ENCODE measurements around the gene ZHX3.
"Not testable (repeated sequence)": the region's sequence is repeated elsewhere in the genome, so short reads cannot be mapped to it uniquely, and the experiment has no call there.

ZHX3 gene

DNA sequence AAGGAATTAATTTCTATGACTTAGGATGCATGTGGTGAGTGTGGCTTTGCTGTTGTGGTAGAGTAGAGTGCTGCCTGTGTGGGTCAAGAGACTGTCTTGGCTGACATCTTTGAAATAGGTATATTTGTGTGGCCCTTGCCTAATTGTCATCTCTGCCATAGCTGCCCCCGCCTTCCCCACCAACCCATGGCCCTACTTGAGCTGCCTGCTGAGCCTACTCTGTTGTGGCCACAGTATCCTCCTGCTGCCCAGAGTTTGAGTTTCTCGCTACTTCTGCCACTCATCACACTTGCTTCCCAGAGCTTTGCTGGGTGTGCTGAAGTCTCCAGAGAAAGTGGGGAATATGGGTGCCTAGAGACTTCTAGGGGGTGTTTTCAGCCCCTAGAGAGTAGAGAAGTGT, 172.2 kb downstream of the ZHX3 start:
- DNase-seq, result no peak

DNA sequence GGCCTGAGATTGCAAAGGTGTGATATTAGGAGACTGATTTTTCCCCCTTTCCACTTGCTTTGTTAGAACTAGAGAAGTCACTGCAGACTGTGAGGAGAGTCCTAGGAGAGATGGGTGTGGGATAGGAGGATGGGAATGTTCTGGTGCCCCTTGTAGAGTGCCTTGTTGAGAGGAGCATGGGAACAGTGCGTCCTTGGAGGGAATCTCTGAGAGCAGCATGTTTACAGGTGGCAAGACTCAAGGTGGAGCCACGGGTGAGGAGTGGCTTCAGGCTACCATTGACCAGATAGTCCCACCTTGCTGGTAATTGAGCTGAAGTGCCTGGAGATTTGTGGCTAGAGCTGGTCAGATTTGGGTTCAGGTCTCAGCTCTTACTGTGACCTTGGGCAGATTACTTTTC, 174.2 kb downstream of the ZHX3 start:
- DNase-seq, result no peak

DNA sequence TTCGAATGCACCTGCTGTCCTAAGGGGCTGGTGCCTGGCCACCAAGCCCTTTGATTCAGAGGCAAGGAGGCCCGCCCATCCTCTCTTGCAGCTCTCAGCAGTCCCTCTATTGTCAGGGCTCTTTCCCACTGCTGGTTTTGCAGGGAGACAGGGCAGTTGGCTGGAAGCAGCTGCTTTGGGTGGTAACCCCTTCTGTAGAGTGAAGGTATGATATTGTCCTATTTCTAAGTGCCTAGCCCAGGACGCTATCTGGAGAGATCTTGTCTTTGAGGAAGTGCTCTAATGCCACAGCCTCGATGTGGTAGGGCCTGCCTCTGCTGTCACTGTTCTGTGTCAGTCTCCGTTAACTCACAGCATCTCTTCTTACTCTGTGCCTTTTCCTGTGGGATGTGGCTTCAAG, 174.6 kb downstream of the ZHX3 start:
- peak; percentile 36 for DNase-seq

DNA sequence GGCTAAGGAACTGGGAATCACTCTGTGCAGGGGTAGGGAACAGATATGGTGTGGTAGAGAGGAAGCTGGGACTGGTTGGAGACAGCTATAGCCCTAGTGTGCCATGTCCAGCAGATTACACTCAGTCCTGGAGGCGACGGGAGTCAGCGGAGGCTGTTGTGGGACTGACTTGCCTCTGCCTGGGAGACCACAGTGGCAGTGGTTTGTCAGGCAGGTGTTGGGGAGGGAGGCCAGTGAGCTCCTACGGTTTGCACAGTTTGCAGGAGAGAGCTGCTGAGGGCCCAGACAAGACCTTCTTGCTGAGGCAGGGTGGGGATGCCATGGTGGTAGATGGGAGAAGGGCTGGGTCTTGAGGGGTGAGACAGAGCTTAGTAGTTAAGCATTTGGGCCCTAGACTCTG, 175.3 kb downstream of the ZHX3 start:
- DNase-seq, result no peak

DNA sequence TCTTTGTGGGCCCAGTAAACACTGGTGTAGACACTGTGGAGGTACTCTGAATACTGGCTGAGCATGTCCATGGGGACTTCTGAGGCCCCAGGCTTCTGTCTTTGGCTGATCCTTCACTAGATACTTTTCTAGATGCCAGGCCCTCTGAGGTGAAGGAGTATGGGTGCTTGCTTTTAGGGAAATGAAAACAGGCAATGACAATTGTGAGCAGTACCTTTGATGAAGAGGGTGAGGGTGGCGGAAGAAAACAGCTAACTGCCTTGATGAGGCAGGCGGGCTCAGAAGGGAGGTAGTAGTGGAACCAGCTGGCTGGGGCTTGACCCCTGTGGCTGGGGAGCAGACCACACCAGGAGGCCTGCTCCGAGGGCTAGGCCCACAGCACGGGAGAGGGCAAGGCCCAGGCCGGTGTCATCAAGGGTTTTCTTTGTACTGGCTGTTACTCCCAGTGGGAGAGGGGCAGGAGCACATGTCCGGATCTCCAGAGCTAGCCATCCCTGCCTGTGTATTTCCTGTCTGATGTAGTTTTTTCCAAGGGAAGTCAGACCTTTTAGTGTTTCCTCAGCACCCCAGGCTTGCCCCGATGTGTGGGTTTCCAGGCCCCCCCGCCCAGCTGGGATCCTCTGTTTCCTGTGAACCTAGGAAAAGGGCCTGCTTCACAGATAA, 176.2 kb downstream of the ZHX3 start:
- no peak for DNase-seq

DNA sequence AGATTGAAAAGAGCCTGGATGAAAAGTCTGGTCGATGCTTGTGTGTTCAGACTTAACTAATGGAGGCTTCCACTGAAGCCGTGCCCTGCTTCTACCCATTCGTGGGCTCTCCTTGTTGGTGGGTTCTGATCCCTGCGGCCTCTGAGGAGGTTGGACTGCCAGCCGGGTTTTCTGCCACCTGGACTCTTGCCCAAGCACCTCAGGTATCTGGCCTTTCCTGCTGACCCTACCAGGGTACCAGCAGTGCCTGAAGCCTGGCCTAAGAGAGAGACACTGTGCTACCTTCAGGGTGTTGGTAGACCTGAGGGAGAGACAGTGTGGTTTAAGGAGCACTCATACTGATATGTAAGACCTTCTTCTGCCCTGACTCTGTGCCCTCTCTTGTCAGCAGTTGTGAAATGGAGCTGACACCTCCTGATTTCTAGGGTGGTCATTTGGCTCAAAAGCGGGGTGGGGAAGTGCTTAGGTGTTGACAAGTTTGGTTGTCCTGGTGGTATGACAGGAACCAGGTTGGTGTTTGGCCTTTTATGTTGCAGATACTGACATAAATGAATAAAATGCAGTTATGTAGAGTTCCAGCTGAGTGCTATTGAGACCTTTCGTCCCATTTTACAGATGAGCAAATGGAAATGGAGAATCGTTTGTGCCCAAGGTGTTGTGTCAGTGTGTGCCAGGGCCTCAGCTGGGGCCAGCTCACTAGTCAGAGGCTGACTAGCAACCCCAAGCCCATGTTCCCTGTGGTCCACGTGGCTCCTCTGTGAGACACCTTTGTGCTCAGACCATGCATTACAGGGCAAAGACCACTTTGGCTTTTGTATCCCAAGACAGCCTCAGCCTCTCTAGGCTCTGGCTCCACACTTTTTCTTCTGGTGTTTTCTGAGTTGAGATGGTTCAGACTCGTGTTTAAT, 177.1 kb downstream of the ZHX3 start:
- peak; percentile 32 for DNase-seq

DNA sequence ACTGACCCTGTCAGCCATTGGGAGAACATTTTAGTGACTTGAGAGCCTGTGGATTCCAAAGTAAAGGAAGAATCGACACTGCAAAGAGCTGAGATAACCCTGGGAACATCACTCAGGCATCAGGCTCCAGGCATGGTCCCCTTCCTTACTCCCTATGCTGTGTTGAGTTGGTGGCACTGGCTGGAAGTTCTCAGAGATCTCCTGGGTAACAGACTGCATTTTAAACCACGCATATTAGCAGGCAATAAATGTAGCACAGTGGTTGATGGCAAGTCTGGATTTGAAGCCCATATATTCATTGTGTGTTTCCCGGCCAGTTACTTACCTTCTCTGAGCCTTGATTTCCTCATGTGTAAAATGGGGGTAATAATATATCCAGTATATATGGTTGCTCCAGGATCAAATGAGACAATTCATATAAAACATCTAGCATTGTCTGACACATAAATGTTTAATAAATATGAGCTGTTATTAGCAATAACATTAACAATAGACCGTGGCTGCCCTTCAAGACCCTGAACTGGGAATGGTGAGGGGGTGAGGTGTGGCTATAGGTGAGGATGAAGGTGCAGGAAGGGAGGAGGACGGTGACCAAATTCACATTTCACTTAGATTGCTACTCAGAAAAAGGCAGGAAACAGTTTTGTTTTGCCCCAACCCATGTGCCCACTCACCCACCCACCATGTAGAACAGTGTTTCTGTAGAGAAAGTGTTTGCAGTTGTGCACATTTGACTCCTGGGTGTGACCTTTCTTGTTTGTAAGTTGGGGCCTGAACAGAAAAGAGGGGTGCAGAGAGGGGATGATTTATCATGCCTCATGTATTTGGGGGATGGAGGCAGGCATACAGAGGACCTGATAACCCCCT, 178.1 kb downstream of the ZHX3 start:
- peak; percentile 58 for DNase-seq

DNA sequence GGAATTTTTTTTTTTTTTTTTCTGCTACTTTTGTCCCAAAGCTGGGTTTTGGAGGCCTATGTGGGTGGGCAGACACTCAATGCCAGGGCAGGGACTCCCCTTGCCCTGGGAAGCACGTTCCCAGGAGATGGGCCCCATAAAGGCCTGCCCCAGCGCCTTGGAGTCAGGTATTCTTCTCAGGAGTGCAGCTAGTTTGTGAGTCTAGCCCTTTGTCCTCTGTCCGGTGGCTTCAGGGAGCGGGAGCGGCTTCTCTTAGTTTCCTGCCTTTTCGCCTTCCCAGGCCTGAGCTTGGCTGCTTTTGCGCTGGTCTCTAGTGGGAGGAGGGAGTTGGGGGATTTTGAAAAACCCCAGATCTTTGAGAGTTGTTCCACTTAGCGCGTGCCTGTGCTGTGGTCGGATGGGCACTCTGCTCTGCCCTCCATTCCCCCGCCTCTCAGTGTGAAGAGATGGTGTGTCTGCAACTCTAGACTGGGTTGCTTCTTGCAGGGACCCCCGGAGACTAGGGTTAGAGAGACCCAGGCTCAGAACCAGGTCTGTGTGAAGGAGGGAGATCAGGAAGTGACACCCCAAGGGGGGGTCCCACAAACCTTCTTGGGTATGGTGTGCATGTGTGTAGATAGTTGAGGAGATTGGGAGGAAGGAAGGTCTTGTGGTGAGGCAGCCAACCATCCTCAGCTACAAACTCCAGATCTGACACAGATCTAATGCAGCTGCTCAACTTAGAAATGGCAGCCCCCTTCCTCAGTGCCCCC, 178.9 kb downstream of the ZHX3 start:
- DNase-seq, result peak; percentile 41

DNA sequence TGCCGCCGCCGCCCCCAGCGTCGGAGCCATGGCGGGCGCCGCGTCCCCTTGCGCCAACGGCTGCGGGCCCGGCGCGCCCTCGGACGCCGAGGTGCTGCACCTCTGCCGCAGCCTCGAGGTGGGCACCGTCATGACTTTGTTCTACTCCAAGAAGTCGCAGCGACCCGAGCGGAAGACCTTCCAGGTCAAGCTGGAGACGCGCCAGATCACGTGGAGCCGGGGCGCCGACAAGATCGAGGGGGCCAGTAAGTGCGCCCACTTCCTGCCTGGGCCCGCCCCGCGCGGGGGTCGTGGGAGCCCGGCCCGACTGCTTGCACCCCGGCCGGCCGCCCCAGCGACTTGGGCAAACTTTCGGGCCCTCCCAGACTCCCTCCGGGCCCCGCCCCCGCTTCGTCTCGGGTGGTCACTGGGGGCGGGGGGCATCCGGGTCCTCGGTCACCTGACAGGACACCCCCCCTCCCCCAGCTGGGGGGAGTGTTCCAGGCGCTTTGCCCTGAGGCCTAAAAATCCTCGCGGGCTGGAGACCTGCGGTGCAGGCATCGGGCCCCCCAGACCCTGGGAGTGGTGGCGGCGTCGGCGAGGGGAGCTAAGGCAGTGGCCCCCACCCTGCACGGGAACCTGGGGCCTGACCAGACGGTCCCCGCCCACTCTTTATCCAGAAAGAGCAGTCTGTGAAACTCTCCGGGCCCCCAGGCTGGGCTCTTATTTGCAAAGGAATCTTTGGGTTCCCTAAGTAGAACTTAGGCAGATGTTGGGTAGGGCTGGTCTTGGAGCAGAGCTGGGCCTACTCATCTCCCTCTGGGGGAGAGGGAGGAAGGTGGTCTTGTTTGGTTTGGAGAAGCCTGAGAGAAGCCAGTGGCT, 179.7 kb downstream of the ZHX3 start:
- DNase-seq, result peak; percentile 56

DNA sequence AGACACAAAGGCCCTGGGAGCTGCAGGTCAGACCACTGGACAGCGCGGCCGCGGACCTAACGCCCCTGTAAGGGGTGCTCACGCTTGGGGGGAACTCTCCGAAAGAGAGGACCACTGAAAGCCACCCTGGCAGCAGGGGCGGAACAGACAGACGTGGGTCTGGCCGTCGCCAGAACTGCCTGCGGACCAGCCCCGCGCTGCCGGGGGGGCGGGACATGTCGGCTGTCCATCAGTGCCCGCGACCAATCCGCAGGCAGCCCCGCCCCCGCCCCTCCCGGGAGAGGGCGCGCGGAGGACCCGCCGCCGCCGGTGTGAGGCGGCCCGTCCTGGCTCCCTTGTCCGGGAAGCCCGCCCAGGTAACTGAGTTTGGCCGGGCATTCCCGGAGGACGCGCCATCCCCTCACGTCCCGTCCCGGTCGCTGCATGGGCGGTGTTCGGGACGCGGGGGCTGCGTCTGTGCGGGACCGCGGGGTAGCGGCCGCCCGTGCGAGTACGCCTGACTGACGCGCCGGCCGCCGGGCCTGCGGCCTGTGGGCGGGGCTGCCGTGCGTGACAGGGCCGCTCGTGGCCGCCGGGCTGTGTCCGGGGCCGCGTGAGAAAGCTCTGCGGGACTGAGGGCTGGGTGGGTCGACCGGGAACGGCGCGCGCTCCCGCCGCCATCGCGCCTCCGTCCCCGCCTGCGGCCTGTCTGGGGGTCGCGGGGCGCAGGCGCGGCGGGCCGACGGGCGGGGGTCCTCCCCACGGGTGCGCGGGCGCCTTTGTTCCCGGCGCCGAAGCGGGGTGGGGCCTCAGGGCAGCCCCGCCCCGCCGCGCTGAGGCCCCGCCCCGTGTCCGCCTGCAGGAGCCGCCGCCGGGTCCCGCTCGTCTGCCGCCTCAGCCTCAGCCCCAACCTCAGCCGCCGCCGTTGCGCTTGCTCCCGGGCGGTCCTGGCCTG, 180.6 kb downstream of the ZHX3 start, which contains the start of gene PLCG1:
TSS of gene PLCG1 (plus strand) at position 864 of the 934 bp plus-strand sequence. CDS start 99 bp downstream, outside the sequence.
- peak; percentile 88 for DNase-seq

DNA sequence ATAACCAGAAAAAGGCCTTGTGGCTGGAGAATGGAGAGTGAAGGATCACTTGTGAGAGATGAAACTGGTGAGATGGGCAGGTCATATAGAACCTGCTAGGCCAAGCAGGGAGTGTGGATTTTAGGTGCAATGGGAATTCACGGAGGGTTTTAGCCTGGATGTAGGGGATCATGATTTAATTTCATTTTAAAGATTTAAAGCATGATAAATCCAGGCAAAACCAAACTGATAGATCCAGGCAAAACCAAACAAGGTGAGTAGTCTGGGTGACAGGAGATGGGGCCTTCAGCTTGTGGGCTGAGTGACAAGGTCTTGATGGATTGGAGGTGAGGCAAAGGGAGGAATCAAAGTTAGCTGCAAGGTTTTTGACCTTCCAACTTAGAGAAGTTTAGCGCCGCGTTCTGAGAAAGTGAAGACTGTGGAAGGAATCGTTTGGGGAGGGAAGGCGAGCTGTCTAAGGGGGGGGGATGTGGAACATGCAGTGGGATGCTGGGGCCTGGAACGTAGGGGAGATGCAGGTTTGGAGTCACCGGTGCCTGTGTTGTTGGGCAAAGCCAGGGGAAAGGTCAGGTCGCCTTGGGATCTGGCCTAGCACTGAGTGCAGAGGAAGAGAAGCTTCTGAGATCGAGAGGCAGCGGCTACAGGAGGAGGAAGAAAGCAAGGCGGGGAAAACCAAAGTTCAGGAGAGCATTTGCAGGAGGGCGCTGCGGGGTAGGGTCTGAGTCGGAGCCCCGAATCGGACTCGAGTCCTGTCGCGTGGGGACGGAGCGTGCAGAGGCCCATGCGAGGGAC, 181.4 kb downstream of the ZHX3 start:
- no peak for DNase-seq

DNA sequence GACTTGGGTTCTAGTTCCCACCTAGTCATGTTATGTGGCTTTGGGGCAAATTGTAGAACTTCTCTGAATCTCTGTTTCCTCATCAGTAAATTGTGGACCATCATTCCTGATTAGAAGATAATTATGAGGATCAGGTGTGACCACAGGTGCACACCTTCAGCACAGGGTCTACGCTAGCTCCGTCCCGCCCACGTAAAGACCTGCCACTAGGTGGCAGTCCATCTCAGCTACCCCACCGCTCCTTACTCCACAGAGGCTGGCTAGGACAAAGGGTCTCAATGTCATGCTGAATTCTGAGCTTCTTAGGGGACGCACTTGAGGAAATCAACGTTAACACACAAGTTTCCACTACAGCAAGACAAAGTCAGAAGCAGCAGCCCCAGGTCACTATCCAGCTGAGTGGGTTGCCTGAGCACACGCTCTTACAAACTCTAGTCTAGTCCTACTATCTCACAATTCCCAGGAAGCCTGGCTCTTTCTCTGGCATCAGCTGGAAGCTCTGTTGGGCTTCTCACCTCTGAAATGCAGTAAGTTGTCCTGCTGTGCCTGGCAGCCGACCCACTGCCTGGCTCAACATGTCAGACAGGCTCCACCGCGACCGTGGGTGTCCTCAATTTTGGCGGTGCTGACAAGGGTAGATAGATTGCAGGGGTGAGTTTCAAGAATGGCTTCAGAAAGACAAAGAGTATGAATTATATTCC, 182.2 kb downstream of the ZHX3 start:
- peak; percentile 68 for DNase-seq

DNA sequence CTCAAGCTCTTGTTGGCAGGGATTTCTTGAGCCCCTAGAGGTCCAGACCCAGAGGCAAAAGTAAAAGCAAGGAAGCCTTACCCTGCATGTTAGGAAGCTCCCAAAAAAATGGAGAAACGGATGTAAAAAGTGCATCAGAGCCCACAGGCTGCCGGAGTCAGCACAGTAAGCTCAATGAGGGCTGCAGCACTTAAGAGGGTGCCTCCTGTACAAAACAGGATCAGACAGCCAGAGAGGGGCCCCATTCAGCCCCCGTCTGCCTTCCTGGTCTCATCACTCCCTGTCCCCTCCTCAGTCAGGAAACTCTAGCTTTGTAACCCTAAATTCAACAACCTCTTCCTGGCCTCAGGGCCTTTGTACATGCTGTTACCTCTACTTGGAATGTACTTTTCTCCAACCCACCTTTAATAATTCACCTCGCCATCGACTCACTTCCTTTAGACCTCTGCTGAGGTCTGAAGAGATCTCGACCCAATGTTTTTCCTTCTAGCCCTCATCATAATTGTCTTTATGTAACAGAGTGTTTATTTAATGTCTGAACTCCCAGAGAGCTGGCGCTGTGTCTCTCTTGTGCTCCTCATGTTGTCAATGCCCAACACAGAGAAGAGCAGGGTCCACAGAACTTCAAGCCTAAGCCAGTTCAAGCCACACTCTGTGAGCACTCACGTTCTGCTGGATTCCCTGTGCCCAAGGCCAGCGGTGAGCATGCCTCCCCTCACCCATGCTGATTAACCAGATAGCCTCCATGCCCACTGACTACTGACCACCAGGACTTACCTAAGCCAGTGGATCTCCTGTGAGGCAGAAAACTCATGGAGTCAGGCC, 183.0 kb downstream of the ZHX3 start:
- DNase-seq, result no peak

DNA sequence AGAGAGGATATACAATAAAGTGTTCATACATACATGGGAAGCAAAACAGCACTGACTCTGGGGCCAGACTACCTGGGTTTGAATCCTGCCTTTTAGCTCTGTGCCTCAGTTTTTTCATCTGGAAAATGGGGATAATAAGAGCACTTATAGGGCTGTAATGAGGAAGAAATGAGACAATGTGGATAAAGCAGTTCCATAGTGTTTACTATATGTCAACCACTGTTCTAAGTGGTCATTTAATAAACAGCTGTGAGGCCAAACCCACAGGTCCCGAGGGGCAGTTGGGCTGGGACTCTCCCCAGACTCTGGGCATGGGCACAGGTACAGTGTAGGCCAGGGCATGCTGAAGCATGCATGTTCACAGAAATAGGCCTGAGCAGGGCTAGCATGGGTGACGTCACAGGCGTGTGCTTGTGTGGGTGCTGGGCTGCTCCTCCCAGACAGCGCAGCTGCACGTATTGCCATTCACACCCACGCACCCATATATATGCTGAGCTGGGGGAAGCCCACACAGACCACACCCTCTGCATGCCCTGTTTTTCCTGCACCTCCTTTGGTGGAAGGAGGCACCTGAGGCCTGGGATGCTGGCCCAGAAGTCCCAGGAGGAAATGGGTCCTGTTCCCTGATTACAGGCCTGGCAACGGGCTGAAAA, 183.7 kb downstream of the ZHX3 start:
- DNase-seq, result peak; percentile 66

DNA sequence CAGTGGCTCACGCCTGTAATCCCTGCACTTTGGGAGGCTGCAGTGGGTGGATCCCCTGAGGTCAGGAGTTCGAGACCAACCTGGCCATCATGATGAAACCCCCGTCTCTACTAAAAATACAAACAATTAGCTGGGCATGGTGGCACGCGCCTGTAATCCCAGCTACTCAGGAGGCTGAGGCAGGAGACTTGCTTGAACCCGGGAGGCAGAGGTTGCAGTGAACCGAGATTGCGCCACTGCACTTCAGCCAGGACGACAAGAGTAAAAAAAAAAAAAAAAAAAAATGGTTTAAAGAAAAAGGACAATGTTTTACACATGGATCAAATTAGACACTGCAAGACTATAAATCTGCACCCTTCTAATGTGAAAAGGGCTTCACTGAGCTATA, 185.1 kb downstream of the ZHX3 start:
- not testable (repeated sequence) for DNase-seq

DNA sequence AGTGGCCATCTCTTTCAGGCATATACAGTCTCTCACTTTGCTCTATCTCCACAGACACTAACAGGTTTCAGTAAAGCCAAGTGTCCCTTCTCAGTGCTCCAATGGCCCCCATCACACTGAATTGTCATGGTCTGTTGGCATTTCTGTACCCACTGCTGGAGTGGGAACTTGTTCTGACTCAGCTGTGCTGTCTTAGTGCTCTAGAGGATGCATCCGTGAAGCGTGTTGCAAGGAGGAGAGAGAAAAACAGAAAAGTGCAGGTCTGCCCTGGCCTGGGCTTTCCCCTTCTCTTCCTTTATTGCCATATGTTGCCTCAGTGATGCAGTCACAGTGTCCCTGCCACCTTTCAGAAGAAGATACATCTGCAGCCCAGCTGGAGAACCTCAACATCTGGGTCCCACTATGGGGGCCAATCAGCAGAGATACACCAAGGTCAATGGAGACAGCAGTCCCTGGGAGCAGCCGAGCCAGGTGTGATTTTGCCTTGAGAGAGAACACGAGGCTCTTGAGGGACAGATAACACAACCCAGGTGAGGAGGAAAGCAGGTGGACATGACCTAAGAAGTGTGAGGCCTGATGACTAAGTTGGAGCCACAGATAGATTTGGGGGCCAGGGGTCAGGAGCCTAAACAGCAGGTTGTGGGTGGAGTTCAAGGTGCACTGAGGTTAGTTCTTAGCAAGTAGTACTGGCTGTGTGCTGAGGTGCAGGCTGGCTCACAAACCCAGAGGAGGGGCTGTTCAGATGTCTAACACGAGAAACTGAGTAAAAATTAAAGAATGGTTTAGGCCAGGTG, 185.7 kb downstream of the ZHX3 start:
- no peak for DNase-seq

Measured in activated naive CD4-positive, alpha-beta T cell treated with Interleukin-2 at 50 U/mL for 16 hours (primary cell).